GM18526 (cell line): ENCODE measurements around the gene DLK1.

Experiments
- POLR2A ChIP-seq: IDR thresholded peaks from 3 replicates; pipeline ENCODE4 v1.6.1; 2011; ENCODE audit not compliant: insufficient read length; ENCODE audit errors: extremely low read depth

DLK1 gene

DNA sequence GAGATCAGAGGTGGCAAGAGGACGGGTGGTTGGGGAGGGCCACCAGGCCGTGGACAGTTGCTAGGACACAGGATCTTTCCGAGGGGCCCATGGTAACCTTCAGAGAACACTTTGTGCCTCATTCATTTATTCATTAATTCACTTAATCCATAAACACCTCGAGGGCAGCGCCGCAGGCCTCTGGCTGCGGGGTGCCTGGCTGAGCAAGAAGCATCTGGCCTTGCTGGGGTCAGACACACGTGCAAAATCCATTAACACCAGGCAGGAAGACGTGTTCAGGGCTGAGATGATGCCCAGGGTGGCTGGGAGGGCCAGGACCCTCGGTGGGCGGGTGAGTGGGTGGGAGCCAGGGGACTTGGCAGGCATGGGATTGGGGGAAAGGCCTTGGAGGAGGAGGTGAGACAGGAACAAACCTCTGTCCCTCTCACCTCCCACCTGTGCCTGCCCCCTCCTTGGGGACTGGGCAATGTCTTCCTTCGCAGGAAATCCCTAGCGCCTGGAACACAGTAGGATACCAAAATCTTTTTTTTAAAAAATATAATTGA lies 6.6 kb upstream of the DLK1 start:
- no peak for TF ChIP-seq POLR2A

DNA sequence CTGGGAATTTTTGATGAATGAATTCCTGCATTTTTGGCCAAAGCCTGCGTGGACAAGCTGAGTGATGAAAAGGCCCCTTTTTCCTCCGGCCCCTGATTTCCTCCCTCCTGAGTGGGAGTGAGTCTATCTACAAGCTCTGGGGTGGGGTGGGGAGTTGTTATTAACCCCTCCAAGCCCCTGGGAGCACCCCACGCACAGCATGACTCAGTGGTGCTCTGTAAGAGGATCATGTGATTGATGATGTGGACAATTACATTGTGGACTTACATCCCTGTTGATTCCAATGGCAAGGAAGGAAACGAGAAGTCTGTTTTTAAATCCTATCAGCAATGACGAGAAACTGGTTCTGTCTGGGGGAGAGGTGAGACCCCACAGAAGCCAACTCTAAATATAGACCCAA lies 5.1 kb upstream of the DLK1 start:
- TF ChIP-seq POLR2A, result no peak

DNA sequence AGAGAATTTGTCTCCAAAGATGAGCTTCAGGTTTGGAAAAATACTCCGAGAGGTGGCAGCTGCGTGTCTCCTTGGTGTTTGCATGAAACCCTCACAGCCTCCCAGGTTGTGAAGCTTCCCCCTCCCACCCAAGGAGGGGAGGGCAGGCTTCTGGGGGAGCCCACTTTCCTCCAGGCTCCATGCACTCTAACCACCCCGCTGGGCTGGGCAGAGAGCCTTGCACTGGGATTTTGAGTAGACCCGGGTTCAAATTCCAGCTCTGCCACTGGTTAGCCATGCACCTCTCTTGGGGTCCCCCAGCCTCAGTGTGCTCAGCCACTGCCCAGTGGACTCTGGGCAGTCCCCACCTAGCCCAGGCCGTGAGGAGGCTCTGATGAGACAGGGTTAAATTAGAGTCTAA lies 4.3 kb upstream of the DLK1 start:
- no peak for TF ChIP-seq POLR2A

DNA sequence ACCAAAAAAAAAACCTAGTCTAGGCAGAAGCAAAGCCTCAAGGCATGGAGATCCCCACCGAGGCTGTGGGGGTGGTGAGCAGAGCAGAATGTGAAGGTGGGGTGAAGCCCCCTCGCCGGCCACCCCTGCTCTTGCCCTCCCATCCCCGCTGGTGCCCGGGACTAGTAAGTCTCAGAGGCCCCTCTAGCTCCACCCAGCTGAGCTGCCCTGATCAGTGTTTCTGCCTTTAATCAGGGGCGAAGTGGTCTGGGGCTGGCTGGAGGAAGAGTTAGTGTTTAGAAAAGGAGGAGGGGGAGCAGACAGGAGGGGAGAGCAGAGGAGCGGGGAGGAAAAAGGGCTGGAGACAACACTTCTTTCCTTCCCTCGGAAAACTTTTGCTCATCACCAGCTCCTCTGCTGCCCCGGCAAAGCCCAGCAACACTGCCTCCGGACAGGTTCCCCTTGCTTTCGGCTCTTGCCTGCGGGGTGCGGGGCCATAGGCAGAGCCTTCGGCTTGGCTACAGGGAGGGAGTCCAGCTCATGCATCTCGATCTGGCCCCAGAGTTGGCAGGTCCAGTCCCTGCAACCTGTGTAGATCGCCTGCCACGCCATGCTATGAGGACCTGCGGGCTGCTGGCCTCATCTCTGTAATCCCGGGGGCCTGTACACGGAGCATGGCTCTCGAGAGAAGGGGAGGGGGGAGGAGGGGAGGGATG lies 3.4 kb upstream of the DLK1 start:
- TF ChIP-seq POLR2A, result no peak

DNA sequence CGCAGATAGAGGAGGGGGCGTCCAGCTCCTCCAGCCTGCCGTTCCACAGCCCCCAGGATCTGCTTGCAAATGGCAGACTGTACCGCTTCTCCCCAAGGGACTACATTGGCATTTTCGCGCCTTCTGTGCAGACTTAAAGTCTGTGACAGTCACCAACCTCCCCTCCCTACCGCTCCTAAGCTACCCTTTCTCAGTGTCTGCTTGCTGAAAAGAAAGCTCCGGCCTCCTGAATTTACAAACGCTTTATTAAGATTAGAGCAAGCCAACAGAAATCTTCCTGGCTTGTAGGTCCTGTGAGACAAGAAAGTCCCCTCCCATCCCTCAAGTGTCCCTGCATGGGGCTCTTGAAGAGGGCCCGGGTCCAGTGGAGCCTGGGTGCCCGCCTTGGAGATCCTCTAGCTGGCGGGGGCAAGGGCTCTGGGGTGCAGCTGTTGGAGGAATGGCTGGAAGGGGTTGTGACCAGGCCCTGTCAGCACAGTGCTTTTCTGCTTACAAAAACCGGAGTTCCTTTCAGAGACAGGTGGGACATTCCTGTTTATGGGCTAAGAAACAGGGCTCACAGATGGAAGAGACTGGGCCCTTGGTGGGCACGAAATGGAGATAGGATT lies 2.8 kb upstream of the DLK1 start:
- no peak for TF ChIP-seq POLR2A

DNA sequence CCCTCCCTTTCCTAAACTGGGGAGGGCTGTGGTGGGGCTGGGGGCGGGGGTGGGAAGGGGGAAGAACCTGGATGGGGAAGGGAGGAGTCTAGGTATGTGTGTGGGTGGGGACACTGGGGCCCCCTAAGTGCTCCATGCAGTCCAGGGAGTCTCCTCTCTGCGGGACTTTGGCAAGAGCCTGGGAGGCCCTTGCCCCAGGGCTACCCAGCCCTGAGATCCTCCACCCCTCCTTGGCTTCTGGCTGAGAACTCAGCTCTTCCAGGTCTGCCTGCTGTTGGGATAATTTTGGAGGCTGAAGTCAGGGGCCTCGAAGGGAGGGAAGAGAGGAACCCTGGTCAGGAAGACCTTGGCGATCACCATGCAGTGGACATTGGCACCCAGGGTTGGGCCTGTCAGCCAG lies 2.2 kb upstream of the DLK1 start:
- no peak for TF ChIP-seq POLR2A

DNA sequence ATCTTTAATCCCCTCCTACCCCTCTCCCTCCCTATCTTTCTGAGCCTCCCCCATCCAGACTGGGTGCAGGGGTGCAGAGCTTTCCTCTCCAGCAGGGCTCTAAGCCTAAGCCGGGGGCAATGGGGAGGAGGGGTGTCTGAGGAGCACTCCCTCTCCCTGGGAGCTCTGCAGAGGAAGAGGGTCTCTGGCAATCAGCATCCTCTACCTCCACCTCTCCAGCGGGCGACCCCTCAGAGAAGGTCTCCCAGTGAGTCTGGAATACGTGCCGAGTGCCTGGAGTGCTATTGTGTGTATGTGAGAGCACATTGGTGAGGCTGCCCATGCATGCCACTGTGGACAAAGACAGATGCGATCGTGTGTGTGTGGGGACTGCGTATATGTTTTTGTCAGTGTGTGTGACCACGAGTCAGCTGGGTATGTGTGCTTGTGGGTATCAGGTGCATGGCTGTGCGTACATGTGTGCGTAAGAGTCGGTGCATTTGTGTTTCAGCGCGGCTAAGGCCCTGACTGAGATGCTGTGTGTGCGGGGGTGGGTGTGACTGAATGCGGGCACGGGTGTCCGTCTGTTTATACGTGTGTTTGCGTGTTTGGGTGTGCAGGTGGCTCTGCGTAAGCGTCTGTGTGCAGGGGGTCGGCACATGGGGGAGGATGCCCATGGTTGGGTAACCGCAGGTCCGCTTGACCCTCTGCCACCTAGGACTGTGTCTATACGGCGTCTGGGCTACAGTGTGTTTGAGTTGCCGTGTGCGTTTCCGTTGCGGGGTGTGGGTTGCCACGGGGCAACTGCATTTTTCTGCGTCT lies 905 bp upstream of the DLK1 start:
- no peak for TF ChIP-seq POLR2A

DNA sequence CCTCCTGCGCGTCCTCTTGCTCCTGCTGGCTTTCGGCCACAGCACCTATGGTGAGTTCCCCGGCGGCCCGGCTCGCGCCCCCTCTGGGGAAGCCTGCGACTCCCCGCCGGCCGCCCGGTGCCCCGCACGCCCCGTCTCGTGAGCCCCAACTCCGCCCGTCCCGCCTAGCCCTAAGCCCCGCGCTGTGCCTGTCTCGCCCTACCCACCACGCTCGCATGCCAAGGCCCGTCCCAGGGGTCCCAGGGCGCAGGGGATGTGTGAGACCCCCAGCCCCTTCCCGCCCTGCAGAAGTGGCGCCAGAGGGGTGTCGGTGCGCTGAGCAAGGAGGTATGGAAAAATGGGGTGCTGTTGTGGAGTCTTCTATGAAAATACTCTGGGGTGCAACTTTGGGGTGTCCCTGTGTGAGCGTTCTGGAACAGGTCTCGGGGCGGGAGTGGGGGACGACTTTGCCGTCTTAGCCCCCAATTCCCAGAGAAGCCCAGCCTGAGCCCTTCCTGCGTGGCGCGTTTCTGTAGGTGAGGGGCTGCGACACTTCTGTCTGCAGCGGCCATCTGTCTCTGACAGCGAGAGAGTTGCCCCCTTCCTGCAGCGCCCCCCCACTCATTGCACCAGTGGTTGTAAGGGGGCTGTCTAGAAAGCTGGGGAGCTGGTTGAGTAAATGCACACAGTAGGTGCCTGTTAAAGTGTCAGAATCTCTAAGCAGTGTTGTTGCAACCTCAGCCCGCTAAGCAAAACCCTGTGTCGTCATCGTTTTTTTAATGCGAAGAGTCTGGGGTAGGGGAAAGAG lies 587 bp downstream of the DLK1 start:
- no peak for TF ChIP-seq POLR2A

DNA sequence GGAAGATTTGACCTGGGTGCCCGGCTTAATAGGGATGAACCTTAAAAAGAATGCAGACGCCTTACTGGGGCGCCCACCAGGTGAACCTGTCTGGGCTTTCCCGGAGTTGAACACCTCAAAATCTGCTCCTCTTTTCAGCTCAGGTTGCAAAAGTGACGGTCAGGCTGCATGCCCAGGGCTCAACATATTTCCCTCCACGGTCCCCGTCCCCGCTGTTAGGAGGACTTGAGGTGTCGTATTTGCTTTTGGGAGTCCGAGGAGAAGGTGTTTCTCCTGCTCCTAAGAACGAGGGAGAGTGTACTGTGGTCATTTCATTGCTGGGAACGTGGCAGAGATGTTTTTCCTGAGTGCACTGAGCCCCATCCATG lies 1.2 kb downstream of the DLK1 start:
- no peak for TF ChIP-seq POLR2A

DNA sequence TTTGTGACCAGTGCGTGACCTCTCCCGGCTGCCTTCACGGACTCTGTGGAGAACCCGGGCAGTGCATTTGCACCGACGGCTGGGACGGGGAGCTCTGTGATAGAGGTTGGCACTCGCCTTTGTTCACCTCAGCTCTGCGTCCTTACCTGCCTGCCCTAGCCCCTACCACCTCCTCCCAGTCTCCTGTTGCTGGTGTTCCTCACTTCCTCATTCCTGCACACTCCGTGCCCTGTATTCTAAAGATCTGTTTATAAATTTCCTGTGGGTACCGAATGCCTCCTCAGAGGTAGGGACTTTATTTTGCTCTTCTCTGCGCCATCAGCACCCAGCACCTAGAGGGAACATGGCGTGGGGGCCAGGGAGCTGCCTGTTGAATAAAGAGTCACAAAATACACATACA lies 2.3 kb downstream of the DLK1 start:
- TF ChIP-seq POLR2A, result no peak

DNA sequence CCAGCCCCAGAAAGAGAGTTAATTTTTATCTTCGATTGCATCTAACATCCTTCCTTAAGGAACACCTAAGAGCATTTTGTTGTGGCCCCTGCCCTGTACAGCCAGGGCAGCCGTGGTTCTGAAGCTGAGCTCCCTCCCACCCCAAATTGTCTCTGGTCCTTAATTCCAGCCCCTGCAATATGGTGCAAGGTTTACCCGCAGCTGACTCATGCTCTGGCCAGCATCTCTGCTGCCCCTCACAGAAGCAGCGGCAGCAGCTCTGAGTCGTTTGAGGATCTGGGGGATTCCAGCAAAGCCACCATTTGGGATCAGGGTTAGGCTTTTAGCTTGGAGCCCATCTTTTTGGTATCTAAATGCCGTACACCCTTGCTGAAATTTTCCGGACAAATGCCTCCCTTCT lies 3.3 kb downstream of the DLK1 start:
- no peak for TF ChIP-seq POLR2A

DNA sequence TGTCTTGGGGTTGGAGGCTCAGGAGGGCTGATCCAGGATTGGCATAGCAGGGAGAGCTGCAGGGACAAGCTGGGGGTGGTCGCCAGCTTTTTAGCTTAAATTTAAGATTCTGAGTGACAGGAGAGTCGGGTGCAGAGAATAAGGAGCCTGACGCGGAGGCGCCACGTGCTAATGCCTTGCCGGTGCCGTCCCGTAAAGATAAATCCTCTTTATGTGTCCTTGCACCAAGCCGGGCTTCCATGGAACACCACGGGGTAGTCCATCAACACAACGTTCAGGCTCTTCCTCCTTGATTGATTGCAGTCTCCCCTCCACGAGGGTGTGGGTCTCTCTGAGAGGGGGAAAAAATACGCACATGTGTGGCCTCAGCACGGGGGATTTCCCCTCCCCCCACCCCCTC lies 3.9 kb downstream of the DLK1 start:
- TF ChIP-seq POLR2A, result no peak

DNA sequence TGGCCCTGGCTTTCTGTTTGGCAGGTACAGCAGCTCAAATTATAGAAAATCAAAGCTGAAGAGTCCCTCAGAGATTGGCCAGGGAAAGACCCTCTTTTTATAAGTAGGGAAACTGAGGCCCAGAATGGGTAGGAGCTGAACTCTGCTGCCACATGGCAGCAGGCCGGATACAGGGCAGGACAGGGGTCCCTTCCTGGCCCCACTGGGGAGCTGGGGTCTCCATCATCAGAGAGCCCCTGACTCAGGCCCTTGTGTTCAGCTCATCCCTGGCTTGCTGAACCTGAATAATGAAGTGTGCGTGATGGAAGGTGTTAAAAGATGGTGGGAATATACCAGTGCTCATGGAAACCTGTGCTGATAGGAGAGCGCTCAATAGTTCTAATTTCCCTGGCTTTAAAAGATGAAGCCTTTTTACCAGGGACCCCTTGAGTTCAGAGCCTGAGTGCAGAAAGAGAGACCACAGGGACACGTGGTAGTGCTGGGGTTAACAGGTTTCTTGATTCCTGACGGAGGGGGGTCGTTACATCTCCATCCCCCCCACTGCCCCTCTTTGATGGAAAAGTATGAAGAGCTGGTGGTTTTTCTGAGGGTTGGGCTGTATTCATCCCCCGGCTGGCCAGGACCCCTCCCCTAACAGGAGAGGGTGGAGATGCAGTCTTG lies 4.4 kb downstream of the DLK1 start:
- no peak for TF ChIP-seq POLR2A

DNA sequence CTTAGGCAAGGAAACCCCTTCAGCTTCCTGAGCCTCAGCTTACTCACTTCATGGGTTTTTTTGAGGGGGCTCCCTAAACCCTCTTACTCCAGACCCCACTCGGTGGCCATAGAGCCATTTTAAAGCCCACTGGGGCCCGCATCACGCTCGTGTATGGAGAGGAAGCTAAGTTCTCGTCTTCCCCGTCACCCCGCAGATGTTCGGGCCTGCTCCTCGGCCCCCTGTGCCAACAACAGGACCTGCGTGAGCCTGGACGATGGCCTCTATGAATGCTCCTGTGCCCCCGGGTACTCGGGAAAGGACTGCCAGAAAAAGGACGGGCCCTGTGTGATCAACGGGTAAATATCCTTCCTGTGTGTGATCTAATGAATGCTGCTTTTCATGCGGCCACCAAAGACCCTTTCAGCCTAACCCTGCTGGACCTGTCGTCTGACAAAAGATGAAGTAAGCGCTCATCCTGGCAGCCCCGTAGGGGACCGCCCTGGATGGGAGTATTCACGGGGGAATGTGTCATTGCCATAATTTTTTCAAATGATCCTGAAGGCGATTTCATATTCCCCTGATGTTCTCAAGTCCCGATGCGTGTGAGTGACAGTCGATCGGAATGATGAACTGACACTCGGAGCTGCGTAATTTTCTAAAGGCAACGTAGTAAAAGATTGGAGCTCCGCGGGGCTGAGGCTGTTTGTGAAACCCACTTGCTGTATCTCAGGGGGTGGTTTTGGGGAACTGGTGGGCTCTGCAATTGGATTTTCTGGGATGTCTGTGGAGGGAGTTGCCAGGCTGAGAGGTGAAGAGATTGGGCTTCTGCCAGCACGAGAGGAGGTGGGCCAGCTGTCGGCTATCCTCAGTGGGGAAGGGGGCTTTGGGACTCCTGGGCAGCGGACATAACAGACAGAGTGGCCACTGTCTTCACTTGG lies 5.4 kb downstream of the DLK1 start:
- TF ChIP-seq POLR2A, result no peak

DNA sequence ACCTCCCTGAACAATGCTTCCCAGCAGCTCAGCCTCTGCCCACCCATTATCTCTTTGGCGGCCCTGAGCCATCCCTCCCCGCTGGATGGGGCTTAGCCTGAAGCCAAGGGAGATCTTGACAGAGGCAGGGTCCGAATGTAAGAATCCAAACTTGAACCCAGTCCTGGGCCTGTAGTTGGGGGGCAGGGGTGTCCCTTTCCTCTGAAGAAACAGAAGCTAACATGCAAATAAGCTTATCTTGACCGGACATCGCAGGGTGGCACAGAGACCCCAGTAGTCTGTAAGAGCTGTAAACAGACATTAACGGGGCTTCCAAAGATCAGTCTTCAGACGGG lies 6.0 kb downstream of the DLK1 start:
- no peak for TF ChIP-seq POLR2A
